Islet of Langerhans (tissue), 1 donor: ENCODE data around the gene FBN2.
A peak's percentile ranks its signal among the peaks of the same experiment; 100 is the strongest.

ENCODE experiments used
- FAIRE-seq: peaks from one replicate; lab custom pipeline; 2011; peaks lifted over from hg19 to GRCh38; lab: Jason Lieb, UNC

FBN2 gene

DNA sequence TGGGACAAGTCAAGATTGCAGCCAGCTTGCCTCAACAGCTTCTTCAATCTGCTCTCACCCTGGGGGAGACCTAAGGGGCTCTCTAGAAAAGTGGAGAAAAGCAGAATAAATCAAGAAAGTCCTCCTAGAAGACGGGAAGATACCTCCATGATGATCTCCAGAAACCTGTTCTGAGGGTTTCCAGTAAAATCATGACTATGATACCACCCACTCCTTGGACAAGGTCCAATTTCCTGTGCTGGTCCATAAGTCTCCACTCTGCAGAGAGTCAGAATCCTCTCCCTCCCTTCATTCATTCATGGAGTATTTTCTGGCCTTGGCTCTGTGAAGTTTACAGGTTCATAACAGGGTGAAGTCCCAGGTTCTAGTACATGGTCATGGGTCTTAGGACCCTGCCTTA, 285.8 kb downstream of the FBN2 start:
- no peak for FAIRE-seq

GRCh38 chr5:128245974-128246373, 292.1 kb downstream of the FBN2 start:
- FAIRE-seq, result no peak

DNA sequence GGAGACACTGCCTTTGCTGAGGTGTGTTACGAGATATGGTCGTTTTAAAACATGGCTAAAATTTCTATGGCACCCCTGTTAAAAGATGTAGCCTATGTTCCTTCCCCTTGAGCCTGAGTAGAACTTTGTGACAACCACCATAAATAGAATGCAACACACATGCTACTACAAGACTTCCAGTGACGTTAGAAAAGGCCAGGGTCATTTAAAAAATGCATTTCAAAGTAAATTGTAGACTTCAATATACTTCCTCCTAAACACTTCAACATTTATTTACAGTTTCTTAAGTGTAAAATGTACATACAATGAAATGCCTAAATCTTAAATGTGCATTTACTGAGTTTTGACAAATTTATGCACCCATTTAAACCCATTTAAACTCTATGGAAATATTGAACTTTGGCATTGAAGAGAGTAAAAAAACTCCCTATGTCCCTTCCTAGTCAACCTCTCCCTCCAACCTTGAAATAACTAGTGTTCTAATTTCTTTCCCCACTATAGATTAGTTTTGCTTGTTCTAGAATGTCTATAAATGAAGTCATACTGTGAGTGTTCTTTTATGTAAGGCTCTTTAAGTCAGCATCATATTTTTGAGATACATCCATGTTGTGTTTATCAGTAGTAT, 294.0 kb downstream of the FBN2 start:
- FAIRE-seq, result no peak

GRCh38 chr5:128241051-128241695, 296.9 kb downstream of the FBN2 start:
- FAIRE-seq, result no peak

- FAIRE-seq, result no peak
Observed at GRCh38 chr5:128237546-128237945, 300.5 kb downstream of the FBN2 start.

DNA sequence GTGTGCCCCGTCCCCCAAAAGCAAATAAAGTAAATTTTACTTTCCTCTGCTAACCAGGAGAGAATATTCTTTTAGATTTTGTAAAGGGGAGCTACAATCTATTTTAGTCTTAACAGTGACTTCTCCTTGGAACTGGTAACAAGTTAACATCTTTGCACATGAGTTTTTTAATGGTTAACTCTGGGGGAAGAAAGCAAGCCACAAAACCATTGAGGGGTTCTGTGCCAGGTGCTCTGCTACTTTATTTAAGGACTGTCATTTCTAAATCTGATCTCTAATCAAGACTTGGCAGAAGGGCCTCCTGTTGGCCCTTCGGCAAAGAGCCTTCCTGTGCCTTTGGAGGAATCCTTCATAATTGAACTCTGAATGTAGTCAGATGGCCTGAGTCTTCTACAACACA, 301.0 kb downstream of the FBN2 start:
- no peak for FAIRE-seq

DNA sequence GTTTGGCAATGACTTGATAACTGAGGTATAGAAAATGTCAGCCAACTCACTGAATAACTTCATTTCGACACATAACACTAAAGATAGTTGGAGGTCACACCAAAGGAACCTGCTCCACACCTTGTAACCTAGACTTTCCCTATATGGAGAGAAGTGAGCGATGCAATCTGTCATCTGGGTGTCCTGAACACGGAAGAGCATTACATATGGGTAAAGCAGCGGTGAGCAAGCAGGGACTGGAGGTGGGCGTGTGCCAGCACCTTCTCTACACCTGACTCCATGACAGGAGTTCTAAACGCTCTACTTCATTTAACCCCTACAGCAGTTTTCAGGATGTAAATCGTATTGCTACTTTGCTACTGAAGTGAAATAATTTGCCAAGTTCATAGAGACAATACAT, 301.7 kb downstream of the FBN2 start:
- FAIRE-seq, result no peak

GRCh38 chr5:128234928-128235641, 303.0 kb downstream of the FBN2 start:
- no peak for FAIRE-seq

DNA sequence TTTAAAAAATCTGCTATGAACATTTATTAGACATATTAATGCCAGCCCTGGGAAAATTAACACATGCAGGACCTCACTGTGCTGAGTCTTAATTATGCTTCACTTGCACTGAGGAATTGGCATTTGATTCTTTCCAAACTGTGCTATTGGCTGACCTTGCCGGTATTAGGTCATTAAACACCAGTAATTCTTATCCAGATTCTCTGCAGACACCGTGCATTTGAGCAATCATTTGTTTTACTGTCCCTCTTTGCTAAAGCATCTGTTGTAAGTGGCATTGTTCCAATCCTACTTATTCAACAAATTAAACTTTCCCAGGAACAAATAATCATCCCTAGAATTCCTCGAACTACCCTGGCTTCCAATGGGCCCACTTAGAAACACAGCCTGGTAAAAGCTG, 309.5 kb downstream of the FBN2 start:
- FAIRE-seq, result no peak

GRCh38 chr5:128228008-128228407, 310.0 kb downstream of the FBN2 start:
- no peak for FAIRE-seq

DNA sequence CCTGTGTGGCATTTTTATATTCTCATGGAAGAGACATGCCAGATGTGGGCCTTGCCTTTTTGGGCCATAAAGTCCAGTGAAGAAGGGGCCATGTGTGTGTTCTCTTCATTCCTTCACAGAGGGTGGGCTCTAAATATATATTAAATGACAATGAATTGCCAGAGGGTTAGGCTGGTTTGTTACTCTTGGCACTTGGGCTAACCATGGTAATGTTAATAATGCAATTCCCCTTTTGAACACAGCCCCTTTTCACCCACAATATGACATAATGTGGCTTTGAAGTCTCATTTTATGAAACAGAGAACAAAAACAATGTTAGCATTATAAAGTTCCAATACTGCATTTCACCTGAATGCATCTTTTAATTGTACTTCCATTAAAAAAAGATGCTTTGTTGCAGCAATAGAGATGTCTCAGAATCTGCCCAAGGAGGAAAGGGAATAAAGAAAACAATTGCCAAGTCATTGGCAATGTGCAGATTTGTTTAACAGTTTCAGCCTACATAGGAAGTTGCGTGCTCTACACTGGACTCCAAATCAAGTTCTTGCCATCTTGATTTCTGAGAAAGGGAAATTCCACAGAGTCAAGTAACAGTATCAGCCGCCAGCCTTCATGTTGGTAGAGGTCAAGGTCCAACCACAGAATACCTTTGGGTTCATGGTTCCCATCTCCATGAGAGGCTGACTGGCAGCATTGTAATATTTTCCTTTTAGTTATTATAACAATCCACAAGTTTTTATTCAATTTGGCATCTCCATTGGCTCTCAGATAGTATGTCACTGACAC, 312.6 kb downstream of the FBN2 start:
- no peak for FAIRE-seq

GRCh38 chr5:128224336-128224735, 313.7 kb downstream of the FBN2 start:
- no peak for FAIRE-seq

- FAIRE-seq, result no peak
Observed at GRCh38 chr5:128220841-128221240, 317.2 kb downstream of the FBN2 start.

GRCh38 chr5:128216860-128217531, 321.0 kb downstream of the FBN2 start:
- FAIRE-seq, result no peak

- FAIRE-seq, result no peak
Observed at GRCh38 chr5:128216285-128216684, 321.8 kb downstream of the FBN2 start.

DNA sequence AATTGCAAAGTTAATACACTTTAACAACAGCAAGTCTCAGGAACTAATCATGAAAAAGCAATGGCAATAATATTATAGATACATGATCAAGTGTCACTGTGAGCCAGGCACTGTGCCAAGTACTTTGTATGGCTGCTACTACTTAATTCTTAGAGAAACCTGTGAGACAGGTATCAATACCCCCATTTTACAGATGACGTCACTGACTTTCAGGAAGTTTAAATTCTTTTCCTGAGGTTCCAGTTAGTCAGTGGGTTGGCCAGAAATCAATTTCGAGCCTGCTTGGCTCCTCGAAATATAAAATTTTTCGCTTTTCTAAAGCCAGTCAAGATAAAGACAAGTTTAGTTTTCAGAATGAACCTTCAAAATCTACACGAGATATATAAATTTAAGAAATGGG, 324.2 kb downstream of the FBN2 start:
- no peak for FAIRE-seq

GRCh38 chr5:128213340-128213739, 324.7 kb downstream of the FBN2 start:
- peak; percentile 77 for FAIRE-seq

DNA sequence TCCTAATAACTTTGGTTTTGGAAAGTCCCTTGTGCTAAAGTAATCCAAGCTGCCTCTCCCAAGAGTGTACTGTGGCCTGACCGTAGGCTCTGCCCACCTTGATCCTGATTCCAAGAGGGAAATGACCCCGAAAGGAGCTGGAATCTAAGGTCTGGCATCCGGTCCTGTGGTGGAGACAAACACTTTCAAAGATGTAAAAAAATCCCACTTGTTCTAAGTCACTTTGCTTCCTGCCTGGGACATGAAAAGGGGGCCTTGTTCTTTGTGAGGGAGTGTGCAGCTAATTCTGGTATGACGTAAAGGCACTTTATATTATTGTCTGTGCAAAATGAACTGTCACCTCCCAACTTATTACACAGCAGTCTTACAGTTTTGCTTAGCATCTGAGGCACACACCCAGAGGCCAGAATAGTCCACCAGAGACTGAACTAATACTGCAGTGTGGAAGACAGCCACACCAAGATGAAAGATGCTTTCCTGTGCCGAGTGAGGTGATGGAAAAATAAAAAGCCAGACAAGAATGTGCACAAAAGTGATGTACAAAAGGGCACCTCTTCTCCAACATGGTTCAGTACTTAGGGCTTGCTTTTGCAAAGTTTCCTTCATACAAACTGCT, 325.7 kb downstream of the FBN2 start:
- FAIRE-seq, result no peak

- no peak for FAIRE-seq
Observed at GRCh38 chr5:128208436-128208835, 329.6 kb downstream of the FBN2 start.
